ENCODE data around the gene UNC80. TPM values are rescaled to one million over a fixed set of nuclear protein-coding genes. Genes with fewer than 3 reads are reported as not detected.
"Not testable (repeated sequence)": the region's sequence is repeated elsewhere in the genome, so short reads cannot be mapped to it uniquely, and the experiment has no call there.

The UNC80 gene
- polyA plus RNA-seq, 3 donors = 1.4 to 2.1 (median 2.0) TPM

GRCh38 chr2:209791151-209791550 lies 19.5 kb downstream of the UNC80 start:
- DNase-seq (ENCODE audit: extremely low read depth in 1 of 11, low read depth in 9 of 11, low spot score in 4 of 11) = no peak

- DNase-seq (ENCODE audit: extremely low read depth in 1 of 11, low read depth in 9 of 11, low spot score in 4 of 11) = not testable (repeated sequence)
These were observed 23.8 kb downstream of the UNC80 start for GRCh38 chr2:209795425-209795824.

GRCh38 chr2:209805351-209805750 lies 33.7 kb downstream of the UNC80 start:
- DNase-seq (ENCODE audit: extremely low read depth in 1 of 11, low read depth in 9 of 11, low spot score in 4 of 11) = no peak

GRCh38 chr2:209806318-209806717 lies 34.7 kb downstream of the UNC80 start:
- DNase-seq (ENCODE audit: extremely low read depth in 1 of 11, low read depth in 9 of 11, low spot score in 4 of 11) = no peak

- DNase-seq (ENCODE audit: extremely low read depth in 1 of 11, low read depth in 9 of 11, low spot score in 4 of 11) = no peak
These were observed 36.9 kb downstream of the UNC80 start for GRCh38 chr2:209808521-209808920.

- DNase-seq (ENCODE audit: extremely low read depth in 1 of 11, low read depth in 9 of 11, low spot score in 4 of 11) = no peak
These were observed 37.6 kb downstream of the UNC80 start for GRCh38 chr2:209809256-209809655.

GRCh38 chr2:209817844-209818271 lies 46.2 kb downstream of the UNC80 start:
- no peak for DNase-seq (ENCODE audit: extremely low read depth in 1 of 11, low read depth in 9 of 11, low spot score in 4 of 11)

GRCh38 chr2:209818939-209819338 lies 47.3 kb downstream of the UNC80 start:
- no peak for DNase-seq (ENCODE audit: extremely low read depth in 1 of 11, low read depth in 9 of 11, low spot score in 4 of 11)

GRCh38 chr2:209821806-209822205 lies 50.2 kb downstream of the UNC80 start:
- DNase-seq (ENCODE audit: extremely low read depth in 1 of 11, low read depth in 9 of 11, low spot score in 4 of 11) = no peak

- DNase-seq (ENCODE audit: extremely low read depth in 1 of 11, low read depth in 9 of 11, low spot score in 4 of 11) = no peak
These were observed 51.9 kb downstream of the UNC80 start for GRCh38 chr2:209823484-209823883.

- DNase-seq (ENCODE audit: extremely low read depth in 1 of 11, low read depth in 9 of 11, low spot score in 4 of 11) = no peak
These were observed 52.8 kb downstream of the UNC80 start for GRCh38 chr2:209824391-209824790.

- DNase-seq (ENCODE audit: extremely low read depth in 1 of 11, low read depth in 9 of 11, low spot score in 4 of 11) = no peak
These were observed 59.3 kb downstream of the UNC80 start for GRCh38 chr2:209830722-209831465.

GRCh38 chr2:209834767-209835166 lies 63.1 kb downstream of the UNC80 start:
- no peak for DNase-seq (ENCODE audit: extremely low read depth in 1 of 11, low read depth in 9 of 11, low spot score in 4 of 11)

GRCh38 chr2:209840434-209840833 lies 68.8 kb downstream of the UNC80 start:
- no peak for DNase-seq (ENCODE audit: extremely low read depth in 1 of 11, low read depth in 9 of 11, low spot score in 4 of 11)

- no peak for DNase-seq (ENCODE audit: extremely low read depth in 1 of 11, low read depth in 9 of 11, low spot score in 4 of 11)
These were observed 74.0 kb downstream of the UNC80 start for GRCh38 chr2:209845666-209846065.

- DNase-seq (ENCODE audit: extremely low read depth in 1 of 11, low read depth in 9 of 11, low spot score in 4 of 11) = no peak
These were observed 93.2 kb downstream of the UNC80 start for GRCh38 chr2:209864716-209865295.

- no peak for DNase-seq (ENCODE audit: extremely low read depth in 1 of 11, low read depth in 9 of 11, low spot score in 4 of 11)
These were observed 96.8 kb downstream of the UNC80 start for GRCh38 chr2:209868271-209868994.

GRCh38 chr2:209870067-209870466 lies 98.4 kb downstream of the UNC80 start:
- DNase-seq (ENCODE audit: extremely low read depth in 1 of 11, low read depth in 9 of 11, low spot score in 4 of 11) = no peak

GRCh38 chr2:209872675-209873074 lies 101.0 kb downstream of the UNC80 start:
- DNase-seq (ENCODE audit: extremely low read depth in 1 of 11, low read depth in 9 of 11, low spot score in 4 of 11) = peak in 4 of 11 donors; percentile 1 to 14 (median 6)

- DNase-seq (ENCODE audit: extremely low read depth in 1 of 11, low read depth in 9 of 11, low spot score in 4 of 11) = no peak
These were observed 103.6 kb downstream of the UNC80 start for GRCh38 chr2:209875270-209875669.

Data from renal cortex interstitium (tissue), 11 donors.